WERI-Rb-1 (cell line): ENCODE data around the gene C1orf21.
A peak's percentile ranks its signal among the peaks of the same experiment; 100 is the strongest.

Source experiments
- DNase-seq: peaks from one replicate; pipeline ENCODE4 v3.0.0-alpha.2; 2020
- H3K27ac ChIP-seq: fragments of 250-450 bp; sonication (Bioruptor Pico); 2 replicates; pipeline ENCODE4 v1.5.1; 2020; ENCODE audit warnings: mild to moderate bottlenecking, moderate library complexity
- H3K27me3 ChIP-seq: fragments of 250-450 bp; sonication (Bioruptor Pico); 2 replicates; pipeline ENCODE4 v1.5.1; 2021; ENCODE audit warnings: mild to moderate bottlenecking, low read depth, moderate library complexity; ENCODE audit not compliant: insufficient read depth, severe bottlenecking
- H3K36me3 ChIP-seq: fragments of 250-450 bp; sonication (Bioruptor Pico); 2 replicates; pipeline ENCODE4 v1.5.1; 2020; ENCODE audit warnings: mild to moderate bottlenecking, moderate library complexity
- H3K4me3 ChIP-seq: 2 replicates; pipeline ENCODE4 v1.5.1; 2011; ENCODE audit warnings: low read depth, mild to moderate bottlenecking, control low read depth, low read length
- H3K9me3 ChIP-seq: fragments of 250-450 bp; sonication (Bioruptor Pico); 2 replicates; pipeline ENCODE4 v1.5.1; 2021; ENCODE audit warnings: mild to moderate bottlenecking, moderate library complexity; ENCODE audit not compliant: severe bottlenecking
- TF ChIP-seq, protein P1 (sequence below): IDR thresholded peaks from 2 replicates; pipeline ENCODE4 v1.5.1; 2011; ENCODE audit warnings: low read depth, mild to moderate bottlenecking, control low read depth, inconsistent platforms, low read length

Gene C1orf21

DNA sequence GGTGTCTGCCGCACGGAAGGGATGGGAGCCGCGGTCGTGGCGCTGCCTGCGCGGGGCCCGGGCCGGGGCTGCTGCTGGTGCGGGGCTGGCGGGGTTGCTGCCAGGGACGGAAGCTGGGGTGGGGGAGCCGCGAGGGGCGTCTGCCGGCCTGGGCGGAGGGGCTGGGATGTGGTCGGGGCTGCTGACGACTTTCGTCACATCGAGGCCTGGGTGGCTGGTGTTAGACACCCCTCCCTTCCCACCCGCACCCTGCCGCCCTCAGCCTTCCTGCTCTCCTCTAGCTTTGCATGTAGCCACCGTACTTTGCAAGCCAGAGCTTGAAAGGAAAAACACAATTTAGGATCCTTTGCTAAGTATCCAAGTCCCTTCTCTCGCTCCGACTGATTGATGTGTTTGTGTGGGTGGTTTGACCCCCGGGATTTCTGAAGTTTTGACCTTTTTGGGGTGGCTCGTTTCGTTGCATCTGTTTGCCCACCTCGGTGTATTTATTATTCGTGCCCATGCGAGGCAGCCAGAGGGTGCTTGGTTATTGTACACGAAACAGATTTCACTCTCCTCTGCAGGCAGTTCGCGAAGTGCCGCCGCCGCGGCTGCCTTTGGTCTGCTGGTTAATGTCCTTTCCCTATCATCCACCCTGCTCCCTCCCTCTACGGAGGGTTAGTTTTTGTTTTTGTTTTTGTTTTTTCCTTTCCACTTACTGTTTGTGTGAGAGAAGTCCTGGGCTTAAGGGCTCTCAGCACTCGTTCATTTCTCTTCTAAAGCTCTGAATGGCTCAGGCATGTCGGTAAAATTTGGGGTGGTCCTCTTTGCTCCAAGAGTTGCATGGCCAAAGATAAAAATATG is 868 bp downstream of the C1orf21 start:
- DNase-seq = peak; percentile 39
- H3K27me3 ChIP-seq = no peaks in the 10 kb centered on the region
- no peaks in the 10 kb centered on the region for H3K9me3 ChIP-seq
- TF ChIP-seq, protein P1, sequence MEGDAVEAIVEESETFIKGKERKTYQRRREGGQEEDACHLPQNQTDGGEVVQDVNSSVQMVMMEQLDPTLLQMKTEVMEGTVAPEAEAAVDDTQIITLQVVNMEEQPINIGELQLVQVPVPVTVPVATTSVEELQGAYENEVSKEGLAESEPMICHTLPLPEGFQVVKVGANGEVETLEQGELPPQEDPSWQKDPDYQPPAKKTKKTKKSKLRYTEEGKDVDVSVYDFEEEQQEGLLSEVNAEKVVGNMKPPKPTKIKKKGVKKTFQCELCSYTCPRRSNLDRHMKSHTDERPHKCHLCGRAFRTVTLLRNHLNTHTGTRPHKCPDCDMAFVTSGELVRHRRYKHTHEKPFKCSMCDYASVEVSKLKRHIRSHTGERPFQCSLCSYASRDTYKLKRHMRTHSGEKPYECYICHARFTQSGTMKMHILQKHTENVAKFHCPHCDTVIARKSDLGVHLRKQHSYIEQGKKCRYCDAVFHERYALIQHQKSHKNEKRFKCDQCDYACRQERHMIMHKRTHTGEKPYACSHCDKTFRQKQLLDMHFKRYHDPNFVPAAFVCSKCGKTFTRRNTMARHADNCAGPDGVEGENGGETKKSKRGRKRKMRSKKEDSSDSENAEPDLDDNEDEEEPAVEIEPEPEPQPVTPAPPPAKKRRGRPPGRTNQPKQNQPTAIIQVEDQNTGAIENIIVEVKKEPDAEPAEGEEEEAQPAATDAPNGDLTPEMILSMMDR = no peak
- peak overlapping the region; percentile 86 for H3K27ac ChIP-seq
- H3K4me3 ChIP-seq = peak overlapping the region; percentile 61
- no peaks in the 10 kb centered on the region for H3K36me3 ChIP-seq

DNA sequence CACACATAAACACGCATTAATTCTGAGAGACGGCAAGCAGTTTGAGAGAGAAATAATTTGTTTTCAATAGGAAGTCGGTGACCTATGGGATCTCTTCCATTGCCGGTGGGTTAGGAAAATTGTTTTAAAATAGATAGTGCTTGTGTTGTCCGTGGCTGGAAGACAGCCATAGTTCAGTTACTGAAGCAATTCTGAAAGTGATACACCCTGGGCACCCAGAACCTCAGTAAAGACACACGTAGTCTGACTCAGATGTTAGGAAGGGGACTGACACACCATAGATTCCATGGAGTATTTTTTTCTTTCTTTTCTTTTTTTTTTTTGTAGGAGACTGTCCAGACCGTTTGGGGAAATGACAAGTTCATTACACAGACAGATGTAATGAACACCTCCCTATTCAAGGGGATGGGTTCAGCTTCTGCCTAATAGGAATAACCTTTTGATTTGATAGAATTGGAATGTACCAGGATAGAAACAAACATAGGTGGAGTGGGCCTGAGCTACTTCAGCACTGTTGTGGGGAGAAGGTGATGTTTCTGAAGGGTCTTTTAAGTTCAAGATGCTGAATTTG is 1.6 kb downstream of the C1orf21 start:
- no peaks in the 10 kb centered on the region for H3K27me3 ChIP-seq
- no peaks in the 10 kb centered on the region for H3K36me3 ChIP-seq
- H3K9me3 ChIP-seq = no peaks in the 10 kb centered on the region
- TF ChIP-seq, protein P1 = no peak
- H3K4me3 ChIP-seq = peak overlapping the region; percentile 61
- no peak for DNase-seq
- no peak overlapping the region for H3K27ac ChIP-seq

DNA sequence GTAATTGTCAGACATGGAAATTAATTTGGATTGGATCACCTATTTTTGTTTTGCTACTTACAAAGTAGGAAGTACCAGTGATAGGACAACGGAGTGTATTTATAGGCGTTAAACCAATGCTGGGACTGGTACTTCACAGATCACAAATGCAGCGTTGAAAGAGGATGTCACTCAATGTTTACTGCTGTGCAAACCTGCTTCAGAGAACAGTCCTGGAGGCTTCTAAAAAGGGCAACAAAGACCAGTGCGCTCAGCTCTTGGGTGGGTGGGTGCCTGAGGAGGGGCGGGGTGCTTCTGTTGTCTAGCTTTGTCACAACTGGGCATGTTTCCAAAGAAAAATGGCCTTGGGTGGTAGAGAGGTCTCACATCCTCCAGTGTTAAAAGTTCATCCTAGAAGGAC is 2.1 kb downstream of the C1orf21 start:
- Histone ChIP-seq H3K4me3 (no peak overlapping the region), H3K27ac (no peak overlapping the region), H3K27me3 (no peaks in the 10 kb centered on the region), H3K36me3 (no peaks in the 10 kb centered on the region), H3K9me3 (no peaks in the 10 kb centered on the region)
- DNase-seq = no peak
- TF ChIP-seq, protein P1 = no peak

DNA sequence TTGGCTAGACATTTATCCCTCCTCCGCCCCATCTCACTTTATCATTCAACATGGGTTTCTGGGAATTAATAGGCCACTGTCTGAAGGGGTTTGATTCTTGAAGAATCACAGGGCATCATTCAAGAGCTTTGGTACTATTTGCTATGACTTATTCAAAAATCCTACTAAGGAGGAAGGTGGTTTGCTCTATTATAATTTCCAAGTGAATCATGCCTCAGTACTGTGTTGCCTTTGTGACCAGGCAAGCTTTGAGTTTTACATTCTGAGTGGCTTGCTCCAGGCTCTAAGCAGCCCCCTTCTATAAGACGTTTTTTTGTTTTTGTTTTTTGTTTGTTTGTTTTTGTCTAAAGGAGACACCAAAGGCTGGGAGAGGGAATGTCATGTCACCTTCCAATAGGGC is 2.6 kb downstream of the C1orf21 start:
- Histone ChIP-seq H3K36me3 (no peaks in the 10 kb centered on the region), H3K27me3 (no peaks in the 10 kb centered on the region), H3K27ac (no peak overlapping the region), H3K9me3 (no peaks in the 10 kb centered on the region), H3K4me3 (no peak overlapping the region)
- TF ChIP-seq, protein P1 = no peak
- DNase-seq = no peak

DNA sequence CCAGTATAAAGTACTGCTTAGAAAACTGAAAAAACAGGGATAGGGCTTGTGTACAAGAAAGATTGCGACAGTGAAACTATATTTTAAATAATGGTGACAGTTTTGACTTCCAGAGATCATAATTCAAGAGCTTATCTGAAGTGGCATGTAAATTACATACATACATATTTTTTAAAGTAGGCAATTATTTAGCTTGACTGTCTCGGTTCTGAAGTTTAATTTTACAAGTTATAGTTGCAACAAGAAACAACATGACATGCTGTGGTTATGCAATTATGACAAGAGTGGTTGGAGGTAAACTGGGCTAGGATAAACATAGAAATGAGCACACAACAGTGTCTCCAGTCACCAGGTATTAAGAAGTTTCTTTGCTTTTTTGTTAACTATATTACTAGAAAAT is 4.1 kb downstream of the C1orf21 start:
- no peaks in the 10 kb centered on the region for H3K27me3 ChIP-seq
- TF ChIP-seq, protein P1 = no peak
- no peaks in the 10 kb centered on the region for H3K36me3 ChIP-seq
- H3K4me3 ChIP-seq = no peak overlapping the region
- H3K9me3 ChIP-seq = no peaks in the 10 kb centered on the region
- no peak for DNase-seq
- no peak overlapping the region for H3K27ac ChIP-seq
